ENCODE measurements around the gene TMEM238L.

- TF ChIP-seq BRCA1 (CRISPR knock-in tag; IDR thresholded peaks at IDR 0.05) (no peak), POLR2AphosphoS5 (IDR thresholded peaks at IDR 0.05; ENCODE audit: low read depth, low read length) (no peak), SMC3 (IDR thresholded peaks at IDR 0.05; ENCODE audit: low read length) (no peak), CTCF (CRISPR knock-in tag; IDR thresholded peaks at IDR 0.05) (no peak), USF2 (IDR thresholded peaks at IDR 0.05; ENCODE audit: low read depth, low read length) (no peak), USF2 (CRISPR knock-in tag; IDR thresholded peaks at IDR 0.05; ENCODE audit: borderline replicate concordance) (no peak), ZNF512B (CRISPR knock-in tag; IDR thresholded peaks at IDR 0.05; ENCODE audit: borderline replicate concordance) (no peak), JUND (CRISPR knock-in tag; IDR thresholded peaks at IDR 0.05) (no peak), SAFB2 (CRISPR knock-in tag; IDR thresholded peaks at IDR 0.05; ENCODE audit: borderline replicate concordance, low read depth) (no peak), TGIF2 (CRISPR knock-in tag; IDR thresholded peaks at IDR 0.05) (no peak), HDAC1 (CRISPR knock-in tag; IDR thresholded peaks at IDR 0.05) (no peak), NCOA2 (CRISPR knock-in tag; IDR thresholded peaks at IDR 0.05) (no peak), SALL2 (CRISPR knock-in tag; IDR thresholded peaks at IDR 0.05) (no peak), EP300 (IDR thresholded peaks at IDR 0.05; ENCODE audit: low read depth in 2 of 2, low read length in 2 of 2) (no peak), EP300 (CRISPR knock-in tag; IDR thresholded peaks at IDR 0.05; ENCODE audit: borderline replicate concordance) (no peak), YY1 (IDR thresholded peaks at IDR 0.05; ENCODE audit: insufficient read depth, insufficient replicate concordance, low read depth, low read length) (no peak)
Measured at GRCh38 chr17:10806545-10807262, 2.8 kb upstream of the TMEM238L start.
